ENCODE data around the gene ORM2. TPM values are rescaled to one million over a fixed set of nuclear protein-coding genes. Genes with fewer than 3 reads are reported as not detected.

Gene ORM2
- total and polyA plus RNA-seq, 5 donors, result 0.27 TPM; not detected in 4

GRCh38 chr9:114374936-114375335 is 45.3 kb downstream of the ORM2 start:
- intact Hi-C loops (cut with DNase I), result no loop called here
- ATAC-seq (no peak), DNase-seq (no peak)
- Histone ChIP-seq H3K4me3 (ENCODE audit: low read length) (no peak overlapping the region), H3K27me3 (ENCODE audit: control insufficient read depth, insufficient read depth) (no peaks in the 10 kb centered on the region), H3K4me1 (ENCODE audit: control insufficient read depth, insufficient read depth, low read length) (no peaks in the 10 kb centered on the region), H3K9me3 (ENCODE audit: control insufficient read depth, low read length) (no peaks in the 10 kb centered on the region), H3K27ac (ENCODE audit: low read length) (no peak overlapping the region)
- 78% methylated on average over 9 of the region's 9 CpGs for WGBS

- Histone ChIP-seq H3K4me3 (ENCODE audit: low read length) (no peak overlapping the region), H3K4me1 (ENCODE audit: control insufficient read depth, insufficient read depth, low read length) (no peaks in the 10 kb centered on the region), H3K27me3 (ENCODE audit: control insufficient read depth, insufficient read depth) (no peaks in the 10 kb centered on the region), H3K9me3 (ENCODE audit: control insufficient read depth, low read length) (no peaks in the 10 kb centered on the region), H3K27ac (ENCODE audit: low read length) (no peak overlapping the region)
- intact Hi-C loops (cut with DNase I), result no loop called here
- no peak for DNase-seq
- 91% methylated on average over 9 of the region's 9 CpGs for WGBS
- no peak for ATAC-seq
Measured at GRCh38 chr9:114375386-114376175, 45.9 kb downstream of the ORM2 start.

- H3K9me3 ChIP-seq (ENCODE audit: control insufficient read depth, low read length), result no peaks in the 10 kb centered on the region
- H3K27me3 ChIP-seq (ENCODE audit: control insufficient read depth, insufficient read depth), result no peaks in the 10 kb centered on the region
- no peak overlapping the region for H3K4me3 ChIP-seq (ENCODE audit: low read length)
- H3K4me1 ChIP-seq (ENCODE audit: control insufficient read depth, insufficient read depth, low read length), result no peaks in the 10 kb centered on the region
- no peak for DNase-seq
- intact Hi-C loops (cut with DNase I), result no loop called here
- no peak overlapping the region for H3K27ac ChIP-seq (ENCODE audit: low read length)
- ATAC-seq, result no peak
- 94% methylated on average over 19 of the region's 19 CpGs for WGBS
Measured at GRCh38 chr9:114376586-114377445, 47.1 kb downstream of the ORM2 start.

GRCh38 chr9:114378016-114378415 is 48.3 kb downstream of the ORM2 start:
- H3K4me3 ChIP-seq (ENCODE audit: low read length), result no peak overlapping the region
- 88% methylated on average over 8 of the region's 8 CpGs for WGBS
- H3K27ac ChIP-seq (ENCODE audit: low read length), result no peak overlapping the region
- no peak for DNase-seq
- peaks cover under 1% of the 10 kb centered on the region for H3K4me1 ChIP-seq (ENCODE audit: control insufficient read depth, insufficient read depth, low read length)
- intact Hi-C loops (cut with DNase I), result no loop called here
- no peak for ATAC-seq
- no peaks in the 10 kb centered on the region for H3K27me3 ChIP-seq (ENCODE audit: control insufficient read depth, insufficient read depth)
- H3K9me3 ChIP-seq (ENCODE audit: control insufficient read depth, low read length), result no peaks in the 10 kb centered on the region

DNA sequence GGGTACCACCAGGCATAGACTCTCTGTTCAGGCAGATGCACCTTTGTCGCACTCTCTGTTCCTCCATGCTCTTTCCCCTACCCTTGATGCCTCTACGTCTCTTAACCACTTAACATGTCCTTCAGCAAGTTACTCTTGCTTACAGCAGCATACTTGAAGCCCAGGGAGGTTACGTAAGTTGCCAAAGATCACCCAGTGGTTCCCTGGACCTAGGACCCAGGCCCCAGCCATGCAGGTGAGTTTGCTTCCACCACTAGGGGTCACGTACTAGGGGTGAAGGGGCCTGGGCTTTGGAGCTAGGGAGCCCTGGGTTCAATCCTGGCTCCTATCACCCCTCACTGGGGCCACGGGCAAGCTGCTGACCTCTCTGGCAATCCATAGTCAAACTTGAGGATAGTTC is 49.2 kb downstream of the ORM2 start:
- Histone ChIP-seq H3K4me1 (ENCODE audit: control insufficient read depth, insufficient read depth, low read length) (peaks cover 8% of the 10 kb centered on the region), H3K27me3 (ENCODE audit: control insufficient read depth, insufficient read depth) (no peaks in the 10 kb centered on the region), H3K27ac (ENCODE audit: low read length) (no peak overlapping the region), H3K9me3 (ENCODE audit: control insufficient read depth, low read length) (no peaks in the 10 kb centered on the region), H3K4me3 (ENCODE audit: low read length) (no peak overlapping the region)
- 95% methylated on average over 5 of the region's 5 CpGs for WGBS
- DNase-seq (no peak), ATAC-seq (no peak)
- intact Hi-C loops (cut with DNase I), result no loop called here

Other genes with a start within 250 kb of the ORM2 start
- under 1 TPM in 2 of 4 donors, not detected in 2; 0.11 to 0.44 TPM for gene KIF12, start 230.6 kb upstream of the ORM2 start, total RNA-seq
- gene KIF12, start 230.6 kb upstream of the ORM2 start, polyA plus RNA-seq, result 0.23 TPM
- gene COL27A1, start 174.3 kb upstream of the ORM2 start, total RNA-seq, result 1 to 10 TPM; 2.6 to 8.4 (median 7.1) TPM
- gene COL27A1, start 174.3 kb upstream of the ORM2 start, polyA plus RNA-seq, result 10.3 TPM
- 1 to 10 TPM in 1 of 4 donors, not detected in 3; 2.7 TPM for gene ORM1, start 6.8 kb upstream of the ORM2 start, total RNA-seq
- gene ORM1, start 6.8 kb upstream of the ORM2 start, polyA plus RNA-seq, result 0.70 TPM
- 10 to 100 TPM in 1 of 4 donors, 1 to 10 TPM in 3; 8.8 to 10.3 (median 8.9) TPM for gene AKNA, start 58.1 kb downstream of the ORM2 start, total RNA-seq
- 8.4 TPM for gene AKNA, start 58.1 kb downstream of the ORM2 start, polyA plus RNA-seq
- gene WHRN, start 175.6 kb downstream of the ORM2 start, total RNA-seq, result 10 to 100 TPM; 12.7 to 20.3 (median 14.1) TPM
- gene WHRN, start 175.6 kb downstream of the ORM2 start, polyA plus RNA-seq, result 7.8 TPM